ENCODE measurements around the gene NUP98. TPM values are rescaled to one million over a fixed set of nuclear protein-coding genes. Genes with fewer than 3 reads are reported as not detected.
"Not testable (repeated sequence)": the region's sequence is repeated elsewhere in the genome, so short reads cannot be mapped to it uniquely, and the experiment has no call there.

NUP98 gene
- total RNA-seq, 1 experiment from 2014 or later = 128 TPM

- H3K4me1 ChIP-seq (ENCODE audit: insufficient read depth, low read length) = no peaks in the 10 kb centered on the region
- no peaks in the 10 kb centered on the region for H3K9me2 ChIP-seq (replicated peaks; ENCODE audit: low read length)
- H3K27me3 ChIP-seq (ENCODE audit: low read length) = no peaks in the 10 kb centered on the region
- ATAC-seq = no peak
- POLR2A ChIA-PET (ENCODE audit: unreplicated experiment) = no interaction called here
- H3K27ac ChIP-seq (ENCODE audit: low read length) = no peak overlapping the region
- no TSS peak for BruUV-seq (replicated peaks)
- H2AFZ ChIP-seq (ENCODE audit: low read length) = no peak overlapping the region
- no peak for TF ChIP-seq CTCF (conservative IDR thresholded peaks at IDR 0.05; ENCODE audit: low read depth, low read length)
- no peak for TF ChIP-seq EZH2 (IDR thresholded peaks at IDR 0.05; ENCODE audit: low read length, unreplicated experiment)
- no peak for TF ChIP-seq EZH2phosphoT487 (IDR thresholded peaks at IDR 0.05; ENCODE audit: borderline replicate concordance, low read length)
- no peaks in the 10 kb centered on the region for H3K79me2 ChIP-seq (ENCODE audit: low read length)
- no peak overlapping the region for H3K9ac ChIP-seq (ENCODE audit: low read length)
- no peaks in the 10 kb centered on the region for H3K9me3 ChIP-seq (ENCODE audit: low read length)
- no peak overlapping the region for H3K4me2 ChIP-seq (ENCODE audit: low read length)
- H3K4me3 ChIP-seq (ENCODE audit: low read length) = no peak overlapping the region
- DNase-seq = no peak
- intact Hi-C loops (cut with micrococcal nuclease) = no loop called here
- H3F3A ChIP-seq (ENCODE audit: low read length, unreplicated experiment) = no peaks in the 10 kb centered on the region
- no peaks in the 10 kb centered on the region for H3K36me3 ChIP-seq (ENCODE audit: low read depth, low read length)
- no peaks in the 10 kb centered on the region for H4K20me1 ChIP-seq (ENCODE audit: low read length)
- CTCF ChIA-PET = no interaction called here
These were observed 139.1 kb downstream of the NUP98 start for GRCh38 chr11:3658252-3658651.

GRCh38 chr11:3657331-3657730 is 140.0 kb downstream of the NUP98 start:
- H3K4me1 ChIP-seq (ENCODE audit: insufficient read depth, low read length); DNase-seq; CTCF ChIA-PET; H3F3A ChIP-seq (ENCODE audit: low read length, unreplicated experiment); H2AFZ ChIP-seq (ENCODE audit: low read length); H3K9ac ChIP-seq (ENCODE audit: low read length); H3K27ac ChIP-seq (ENCODE audit: low read length); H3K4me3 ChIP-seq (ENCODE audit: low read length); H3K79me2 ChIP-seq (ENCODE audit: low read length); H4K20me1 ChIP-seq (ENCODE audit: low read length); POLR2A ChIA-PET (ENCODE audit: unreplicated experiment); ATAC-seq; H3K9me2 ChIP-seq (replicated peaks; ENCODE audit: low read length); H3K9me3 ChIP-seq (ENCODE audit: low read length); H3K4me2 ChIP-seq (ENCODE audit: low read length); BruUV-seq (replicated peaks); H3K27me3 ChIP-seq (ENCODE audit: low read length); intact Hi-C loops (cut with micrococcal nuclease); H3K36me3 ChIP-seq (ENCODE audit: low read depth, low read length): not testable (repeated sequence)

- ChIA-PET CTCF (no interaction called here), POLR2A (ENCODE audit: unreplicated experiment) (no interaction called here)
- BruUV-seq (replicated peaks) = no TSS peak
- Histone ChIP-seq H3K9ac (ENCODE audit: low read length) (no peak overlapping the region), H3K27ac (ENCODE audit: low read length) (no peak overlapping the region), H3K36me3 (ENCODE audit: low read depth, low read length) (no peaks in the 10 kb centered on the region), H4K20me1 (ENCODE audit: low read length) (no peaks in the 10 kb centered on the region), H3K9me3 (ENCODE audit: low read length) (no peaks in the 10 kb centered on the region), H3F3A (ENCODE audit: low read length, unreplicated experiment) (no peaks in the 10 kb centered on the region), H3K9me2 (replicated peaks; ENCODE audit: low read length) (no peaks in the 10 kb centered on the region), H3K27me3 (ENCODE audit: low read length) (no peaks in the 10 kb centered on the region), H3K79me2 (ENCODE audit: low read length) (no peaks in the 10 kb centered on the region), H3K4me1 (ENCODE audit: insufficient read depth, low read length) (no peaks in the 10 kb centered on the region), H3K4me3 (ENCODE audit: low read length) (no peak overlapping the region), H3K4me2 (ENCODE audit: low read length) (no peak overlapping the region), H2AFZ (ENCODE audit: low read length) (no peak overlapping the region)
- intact Hi-C loops (cut with micrococcal nuclease) = no loop called here
- ATAC-seq (no peak), DNase-seq (no peak)
- TF ChIP-seq CTCF (conservative IDR thresholded peaks at IDR 0.05; ENCODE audit: low read depth, low read length) (no peak), EZH2 (IDR thresholded peaks at IDR 0.05; ENCODE audit: low read length, unreplicated experiment) (no peak), EZH2phosphoT487 (IDR thresholded peaks at IDR 0.05; ENCODE audit: borderline replicate concordance, low read length) (no peak)
These were observed 141.8 kb downstream of the NUP98 start for GRCh38 chr11:3655547-3655946.

- POLR2A ChIA-PET (ENCODE audit: unreplicated experiment); H3K9me3 ChIP-seq (ENCODE audit: low read length): not testable (repeated sequence)
These were observed 144.8 kb downstream of the NUP98 start for GRCh38 chr11:3652514-3652913.

GRCh38 chr11:3649374-3649773 is 148.0 kb downstream of the NUP98 start:
- H3K27ac ChIP-seq (ENCODE audit: low read length); H4K20me1 ChIP-seq (ENCODE audit: low read length); CTCF ChIA-PET; ATAC-seq; POLR2A ChIA-PET (ENCODE audit: unreplicated experiment); H3K9me3 ChIP-seq (ENCODE audit: low read length); H3K4me3 ChIP-seq (ENCODE audit: low read length); H3F3A ChIP-seq (ENCODE audit: low read length, unreplicated experiment); H3K4me1 ChIP-seq (ENCODE audit: insufficient read depth, low read length); intact Hi-C loops (cut with micrococcal nuclease); H3K4me2 ChIP-seq (ENCODE audit: low read length); H3K79me2 ChIP-seq (ENCODE audit: low read length); H3K9me2 ChIP-seq (replicated peaks; ENCODE audit: low read length); H3K9ac ChIP-seq (ENCODE audit: low read length); DNase-seq; BruUV-seq (replicated peaks); H2AFZ ChIP-seq (ENCODE audit: low read length); H3K36me3 ChIP-seq (ENCODE audit: low read depth, low read length): not testable (repeated sequence)
- H3K27me3 ChIP-seq (ENCODE audit: low read length) = peaks cover 13% of the 10 kb centered on the region; the same call in 1 of the 2 replicates

More at GRCh38 chr11:3652514-3652913, 144.8 kb downstream of the NUP98 start:
- H3K27ac ChIP-seq (ENCODE audit: low read length); H3K36me3 ChIP-seq (ENCODE audit: low read depth, low read length); H3K79me2 ChIP-seq (ENCODE audit: low read length); H3K9ac ChIP-seq (ENCODE audit: low read length); H3K9me2 ChIP-seq (replicated peaks; ENCODE audit: low read length); CTCF ChIA-PET; H3K4me2 ChIP-seq (ENCODE audit: low read length); ATAC-seq; DNase-seq; H3K4me3 ChIP-seq (ENCODE audit: low read length); H3F3A ChIP-seq (ENCODE audit: low read length, unreplicated experiment); H2AFZ ChIP-seq (ENCODE audit: low read length); H3K4me1 ChIP-seq (ENCODE audit: insufficient read depth, low read length); intact Hi-C loops (cut with micrococcal nuclease); BruUV-seq (replicated peaks); H4K20me1 ChIP-seq (ENCODE audit: low read length): not testable (repeated sequence)
- peaks cover 13% of the 10 kb centered on the region; the same call in 1 of the 2 replicates for H3K27me3 ChIP-seq (ENCODE audit: low read length)
